SK-N-SH treated with all-trans-retinoic acid at 6 μM for 48 hours (cell line): Measurements from ENCODE around the gene FKBP2.

Experiments
- ATAC-seq: fragments of 200-7000 bp; cut with Tn5 transposase; 3 replicates; pipeline ENCODE4 v1.9.1; 2020; ENCODE audit warnings: mild to moderate bottlenecking, moderate library complexity
- ARNTL ChIP-seq: fragments of 450-650 bp; formaldehyde crosslinking; IDR thresholded peaks from 2 replicates; pipeline ENCODE4 v1.5.0; 2020; ENCODE audit warnings: low read depth, mild to moderate bottlenecking, moderate library complexity, borderline replicate concordance
- BACH2 ChIP-seq: fragments of 250-450 bp; sonication (Bioruptor Pico); IDR thresholded peaks from 2 replicates; pipeline ENCODE4 v1.9.0; 2021; ENCODE audit warnings: mild to moderate bottlenecking, borderline replicate concordance
- CSDC2 ChIP-seq: fragments of 250-450 bp; sonication (Bioruptor Pico); IDR thresholded peaks from 2 replicates; pipeline ENCODE4 v1.5.0; 2020; ENCODE audit warnings: mild to moderate bottlenecking, moderate library complexity
- CSRNP3 ChIP-seq: fragments of 250-450 bp; sonication (Bioruptor Pico); IDR thresholded peaks from 2 replicates; pipeline ENCODE4 v1.5.1; 2021; ENCODE audit warnings: mild to moderate bottlenecking, moderate library complexity
- ESRRG ChIP-seq: fragments of 250-450 bp; sonication (Bioruptor Pico); IDR thresholded peaks from 2 replicates; pipeline ENCODE4 v1.6.1; 2021; ENCODE audit warnings: mild to moderate bottlenecking
- GLIS3 ChIP-seq: fragments of 250-450 bp; sonication (Bioruptor Pico); IDR thresholded peaks from 2 replicates; pipeline ENCODE4 v1.5.0; 2020; ENCODE audit warnings: mild to moderate bottlenecking, moderate library complexity
- ISL1 ChIP-seq: fragments of 250-450 bp; sonication (Bioruptor Pico); IDR thresholded peaks from 2 replicates; pipeline ENCODE4 v2.1.2; 2022; ENCODE audit warnings: mild to moderate bottlenecking, moderate library complexity
- OSR1 ChIP-seq: fragments of 250-450 bp; sonication (Bioruptor Pico); IDR thresholded peaks from 2 replicates; pipeline ENCODE4 v1.8.0; 2022; ENCODE audit warnings: moderate library complexity, mild to moderate bottlenecking, inconsistent platforms
- PPARA ChIP-seq: fragments of 250-450 bp; sonication (Bioruptor Pico); IDR thresholded peaks from 2 replicates; pipeline ENCODE4 v1.5.0; 2020; ENCODE audit warnings: mild to moderate bottlenecking, borderline replicate concordance
- RARB ChIP-seq: fragments of 250-450 bp; sonication (Bioruptor Pico); IDR thresholded peaks from 2 replicates; pipeline ENCODE4 v1.8.0; 2021; ENCODE audit warnings: mild to moderate bottlenecking, moderate library complexity
- SNAI2 ChIP-seq: fragments of 250-450 bp; sonication (Bioruptor Pico); IDR thresholded peaks from 2 replicates; pipeline ENCODE4 v1.5.0; 2020; ENCODE audit warnings: mild to moderate bottlenecking, moderate library complexity
- TCF4 ChIP-seq: fragments of 250-450 bp; sonication (Bioruptor Pico); IDR thresholded peaks from 2 replicates; pipeline ENCODE4 v1.8.0; 2021; ENCODE audit warnings: mild to moderate bottlenecking, moderate library complexity, borderline replicate concordance
- TOX ChIP-seq: fragments of 250-450 bp; sonication (Bioruptor Pico); IDR thresholded peaks from 2 replicates; pipeline ENCODE4 v1.8.0; 2021; ENCODE audit warnings: mild to moderate bottlenecking, moderate library complexity, borderline replicate concordance
- ZC3H10 ChIP-seq: fragments of 250-450 bp; sonication (Bioruptor Pico); IDR thresholded peaks from 2 replicates; pipeline ENCODE4 v1.5.1; 2021; ENCODE audit warnings: mild to moderate bottlenecking, moderate library complexity
- ZFP3 ChIP-seq: fragments of 250-450 bp; sonication (Bioruptor Pico); IDR thresholded peaks from 2 replicates; pipeline ENCODE4 v1.5.0; 2020; ENCODE audit warnings: mild to moderate bottlenecking, moderate library complexity
- ZFP30 ChIP-seq: fragments of 450-650 bp; formaldehyde crosslinking; IDR thresholded peaks from 2 replicates; pipeline ENCODE4 v1.5.0; 2022; ENCODE audit warnings: mild to moderate bottlenecking, moderate library complexity
- ZNF565 ChIP-seq: fragments of 450-650 bp; formaldehyde crosslinking; conservative IDR thresholded peaks from 2 replicates; pipeline ENCODE4 v1.5.0; 2020; ENCODE audit warnings: low read depth, mild to moderate bottlenecking, moderate library complexity
- ZNF8 ChIP-seq: fragments of 450-650 bp; formaldehyde crosslinking; IDR thresholded peaks from 2 replicates; pipeline ENCODE4 v1.5.0; 2020; ENCODE audit warnings: mild to moderate bottlenecking, moderate library complexity
- TF ChIP-seq, protein P1 (sequence below): fragments of 250-450 bp; sonication (Bioruptor Pico); IDR thresholded peaks from 2 replicates; pipeline ENCODE4 v1.5.1; 2020; ENCODE audit warnings: low read depth, mild to moderate bottlenecking, moderate library complexity
- TF ChIP-seq, protein P2 (sequence below): fragments of 250-450 bp; sonication (Bioruptor Pico); IDR thresholded peaks from 2 replicates; pipeline ENCODE4 v1.5.0; 2020; ENCODE audit warnings: mild to moderate bottlenecking, moderate library complexity
- TF ChIP-seq, protein P3 (sequence below): fragments of 250-450 bp; sonication (Bioruptor Pico); IDR thresholded peaks from 2 replicates; pipeline ENCODE4 v1.8.0; 2020; ENCODE audit warnings: mild to moderate bottlenecking, moderate library complexity, borderline replicate concordance
- TF ChIP-seq, protein P4 (sequence below): fragments of 250-450 bp; sonication (Bioruptor Pico); IDR thresholded peaks from 2 replicates; pipeline ENCODE4 v1.8.0; 2021; ENCODE audit warnings: low read depth, mild to moderate bottlenecking, moderate library complexity, borderline replicate concordance

The FKBP2 gene

DNA sequence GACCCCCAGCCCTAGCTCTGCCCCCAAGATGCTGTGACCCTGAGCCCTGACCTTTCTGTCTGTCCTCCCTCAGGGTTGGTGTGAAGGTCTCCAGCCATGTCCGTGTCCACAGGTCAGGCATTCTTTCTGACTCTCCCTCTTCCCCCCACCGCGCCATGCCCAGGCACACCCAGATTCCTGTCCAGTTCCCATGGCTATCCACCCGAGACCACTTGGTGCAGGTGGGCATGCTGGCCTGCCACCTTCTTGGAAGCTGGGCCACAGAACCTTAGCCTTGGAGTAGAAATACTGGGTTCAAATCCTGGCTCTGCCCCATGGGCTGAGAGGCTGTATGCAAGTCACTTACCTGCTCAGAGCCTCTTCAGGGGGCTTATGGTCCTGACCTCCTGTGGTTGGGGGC lies 8.1 kb downstream of the FKBP2 start:
- TF ChIP-seq ISL1, result no peak
- no peak for TF ChIP-seq ZNF8
- TF ChIP-seq RARB (CRISPR knock-in tag), result no peak
- TF ChIP-seq BACH2, result no peak
- TF ChIP-seq, protein P1, sequence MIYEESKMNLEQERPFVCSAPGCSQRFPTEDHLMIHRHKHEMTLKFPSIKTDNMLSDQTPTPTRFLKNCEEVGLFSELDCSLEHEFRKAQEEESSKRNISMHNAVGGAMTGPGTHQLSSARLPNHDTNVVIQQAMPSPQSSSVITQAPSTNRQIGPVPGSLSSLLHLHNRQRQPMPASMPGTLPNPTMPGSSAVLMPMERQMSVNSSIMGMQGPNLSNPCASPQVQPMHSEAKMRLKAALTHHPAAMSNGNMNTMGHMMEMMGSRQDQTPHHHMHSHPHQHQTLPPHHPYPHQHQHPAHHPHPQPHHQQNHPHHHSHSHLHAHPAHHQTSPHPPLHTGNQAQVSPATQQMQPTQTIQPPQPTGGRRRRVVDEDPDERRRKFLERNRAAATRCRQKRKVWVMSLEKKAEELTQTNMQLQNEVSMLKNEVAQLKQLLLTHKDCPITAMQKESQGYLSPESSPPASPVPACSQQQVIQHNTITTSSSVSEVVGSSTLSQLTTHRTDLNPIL, result no peak
- no peak for TF ChIP-seq PPARA (CRISPR knock-in tag)
- TF ChIP-seq, protein P2, sequence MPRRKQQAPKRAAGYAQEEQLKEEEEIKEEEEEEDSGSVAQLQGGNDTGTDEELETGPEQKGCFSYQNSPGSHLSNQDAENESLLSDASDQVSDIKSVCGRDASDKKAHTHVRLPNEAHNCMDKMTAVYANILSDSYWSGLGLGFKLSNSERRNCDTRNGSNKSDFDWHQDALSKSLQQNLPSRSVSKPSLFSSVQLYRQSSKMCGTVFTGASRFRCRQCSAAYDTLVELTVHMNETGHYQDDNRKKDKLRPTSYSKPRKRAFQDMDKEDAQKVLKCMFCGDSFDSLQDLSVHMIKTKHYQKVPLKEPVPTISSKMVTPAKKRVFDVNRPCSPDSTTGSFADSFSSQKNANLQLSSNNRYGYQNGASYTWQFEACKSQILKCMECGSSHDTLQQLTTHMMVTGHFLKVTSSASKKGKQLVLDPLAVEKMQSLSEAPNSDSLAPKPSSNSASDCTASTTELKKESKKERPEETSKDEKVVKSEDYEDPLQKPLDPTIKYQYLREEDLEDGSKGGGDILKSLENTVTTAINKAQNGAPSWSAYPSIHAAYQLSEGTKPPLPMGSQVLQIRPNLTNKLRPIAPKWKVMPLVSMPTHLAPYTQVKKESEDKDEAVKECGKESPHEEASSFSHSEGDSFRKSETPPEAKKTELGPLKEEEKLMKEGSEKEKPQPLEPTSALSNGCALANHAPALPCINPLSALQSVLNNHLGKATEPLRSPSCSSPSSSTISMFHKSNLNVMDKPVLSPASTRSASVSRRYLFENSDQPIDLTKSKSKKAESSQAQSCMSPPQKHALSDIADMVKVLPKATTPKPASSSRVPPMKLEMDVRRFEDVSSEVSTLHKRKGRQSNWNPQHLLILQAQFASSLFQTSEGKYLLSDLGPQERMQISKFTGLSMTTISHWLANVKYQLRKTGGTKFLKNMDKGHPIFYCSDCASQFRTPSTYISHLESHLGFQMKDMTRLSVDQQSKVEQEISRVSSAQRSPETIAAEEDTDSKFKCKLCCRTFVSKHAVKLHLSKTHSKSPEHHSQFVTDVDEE (CRISPR knock-in tag), result no peak
- no peak for TF ChIP-seq ARNTL (CRISPR knock-in tag)
- no peak for TF ChIP-seq ZC3H10
- no peak for TF ChIP-seq ZFP30 (CRISPR knock-in tag)
- no peak for TF ChIP-seq ZNF565 (CRISPR knock-in tag)
- no peak for TF ChIP-seq CSDC2 (CRISPR knock-in tag)
- TF ChIP-seq TCF4 (CRISPR knock-in tag), result no peak
- no peak for TF ChIP-seq GLIS3 (CRISPR knock-in tag)
- TF ChIP-seq TOX (CRISPR knock-in tag), result no peak
- TF ChIP-seq OSR1, result no peak
- TF ChIP-seq, protein P3, sequence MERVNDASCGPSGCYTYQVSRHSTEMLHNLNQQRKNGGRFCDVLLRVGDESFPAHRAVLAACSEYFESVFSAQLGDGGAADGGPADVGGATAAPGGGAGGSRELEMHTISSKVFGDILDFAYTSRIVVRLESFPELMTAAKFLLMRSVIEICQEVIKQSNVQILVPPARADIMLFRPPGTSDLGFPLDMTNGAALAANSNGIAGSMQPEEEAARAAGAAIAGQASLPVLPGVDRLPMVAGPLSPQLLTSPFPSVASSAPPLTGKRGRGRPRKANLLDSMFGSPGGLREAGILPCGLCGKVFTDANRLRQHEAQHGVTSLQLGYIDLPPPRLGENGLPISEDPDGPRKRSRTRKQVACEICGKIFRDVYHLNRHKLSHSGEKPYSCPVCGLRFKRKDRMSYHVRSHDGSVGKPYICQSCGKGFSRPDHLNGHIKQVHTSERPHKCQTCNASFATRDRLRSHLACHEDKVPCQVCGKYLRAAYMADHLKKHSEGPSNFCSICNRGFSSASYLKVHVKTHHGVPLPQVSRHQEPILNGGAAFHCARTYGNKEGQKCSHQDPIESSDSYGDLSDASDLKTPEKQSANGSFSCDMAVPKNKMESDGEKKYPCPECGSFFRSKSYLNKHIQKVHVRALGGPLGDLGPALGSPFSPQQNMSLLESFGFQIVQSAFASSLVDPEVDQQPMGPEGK, result no peak
- no peak for TF ChIP-seq ESRRG (CRISPR knock-in tag)
- TF ChIP-seq SNAI2 (CRISPR knock-in tag), result no peak
- no peak for TF ChIP-seq CSRNP3
- no peak for ATAC-seq

DNA sequence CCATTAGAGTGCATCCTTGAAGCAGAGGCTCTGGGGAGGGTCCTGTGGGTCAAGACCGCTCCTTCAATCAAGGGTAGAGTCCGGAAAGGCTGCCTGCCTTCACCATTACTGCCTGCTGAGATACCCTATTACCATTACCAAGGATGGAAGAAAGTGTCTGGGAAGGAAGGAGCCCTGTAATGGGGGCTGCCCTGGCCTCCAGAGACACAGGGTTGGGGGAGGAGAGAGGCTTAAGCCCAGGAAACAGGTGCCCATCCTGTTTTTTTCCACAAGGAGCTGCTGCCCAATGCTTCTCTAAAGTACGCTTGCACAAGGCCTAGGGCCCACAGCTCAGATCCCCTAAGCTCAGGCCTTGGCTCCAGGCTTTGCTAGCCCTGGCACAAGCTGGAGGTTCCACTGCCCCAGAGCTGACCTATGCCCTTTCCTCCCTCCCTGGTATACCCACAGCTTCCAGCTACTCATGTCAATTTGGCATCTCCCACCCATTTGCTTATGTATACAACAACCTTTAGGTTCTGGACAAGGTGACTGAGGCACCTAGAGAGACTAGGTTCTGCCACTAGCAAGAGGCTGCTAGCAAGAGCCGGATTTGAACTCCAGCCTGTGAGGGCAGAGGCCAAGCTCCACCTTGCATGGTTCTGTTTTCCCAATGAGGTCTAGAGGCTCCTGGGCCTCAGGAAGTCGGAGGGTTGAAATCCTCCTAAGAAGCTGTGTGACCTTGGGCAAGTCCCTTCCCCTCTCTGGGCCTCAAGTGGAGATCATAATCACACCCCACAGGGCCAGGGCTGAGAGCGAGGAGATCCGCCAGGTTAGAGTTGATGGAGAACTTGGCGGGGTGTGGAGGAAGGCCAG lies 8.9 kb downstream of the FKBP2 start:
- TF ChIP-seq BACH2 (no peak), CSDC2 (CRISPR knock-in tag) (no peak), GLIS3 (CRISPR knock-in tag) (no peak), ESRRG (CRISPR knock-in tag) (no peak), ARNTL (CRISPR knock-in tag) (no peak), ZFP3 (no peak), ZNF565 (CRISPR knock-in tag) (no peak), ZNF8 (no peak), PPARA (CRISPR knock-in tag) (no peak), OSR1 (no peak), TOX (CRISPR knock-in tag) (no peak), RARB (CRISPR knock-in tag) (no peak), ZFP30 (CRISPR knock-in tag) (no peak), SNAI2 (CRISPR knock-in tag) (no peak)
- TF ChIP-seq, protein P1, result no peak
- TF ChIP-seq, protein P2 (CRISPR knock-in tag), result no peak
- TF ChIP-seq, protein P3, result no peak
- TF ChIP-seq, protein P4, sequence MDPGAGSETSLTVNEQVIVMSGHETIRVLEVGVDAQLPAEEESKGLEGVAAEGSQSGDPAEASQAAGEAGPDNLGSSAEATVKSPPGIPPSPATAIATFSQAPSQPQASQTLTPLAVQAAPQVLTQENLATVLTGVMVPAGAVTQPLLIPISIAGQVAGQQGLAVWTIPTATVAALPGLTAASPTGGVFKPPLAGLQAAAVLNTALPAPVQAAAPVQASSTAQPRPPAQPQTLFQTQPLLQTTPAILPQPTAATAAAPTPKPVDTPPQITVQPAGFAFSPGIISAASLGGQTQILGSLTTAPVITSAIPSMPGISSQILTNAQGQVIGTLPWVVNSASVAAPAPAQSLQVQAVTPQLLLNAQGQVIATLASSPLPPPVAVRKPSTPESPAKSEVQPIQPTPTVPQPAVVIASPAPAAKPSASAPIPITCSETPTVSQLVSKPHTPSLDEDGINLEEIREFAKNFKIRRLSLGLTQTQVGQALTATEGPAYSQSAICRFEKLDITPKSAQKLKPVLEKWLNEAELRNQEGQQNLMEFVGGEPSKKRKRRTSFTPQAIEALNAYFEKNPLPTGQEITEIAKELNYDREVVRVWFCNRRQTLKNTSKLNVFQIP, result no peak
- no peak for ATAC-seq
